ENCODE data around the gene TP53RK. TPM values are rescaled to one million over a fixed set of nuclear protein-coding genes. Genes with fewer than 3 reads are reported as not detected.

Gene TP53RK
- total and polyA plus RNA-seq, 3 donors from 2014 or later, result 20.9 to 25.8 (median 23.4) TPM

GRCh38 chr20:46665602-46666001 is 23.6 kb downstream of the TP53RK start:
- no peak for DNase-seq
- H3K27ac ChIP-seq, result no peak overlapping the region
- no peaks in the 10 kb centered on the region for H3K4me1 ChIP-seq
- H3K4me3 ChIP-seq, result no peak overlapping the region
- intact Hi-C loops (cut with DNase I; ENCODE audit: low total_unique reads), result no loop called here
- no peaks in the 10 kb centered on the region for H3K27me3 ChIP-seq
- WGBS, 2 donors, result 89 to 90% methylated on average over 3 of the region's 3 CpGs
- H3K9me3 ChIP-seq, result no peaks in the 10 kb centered on the region
- TF ChIP-seq, protein P1, sequence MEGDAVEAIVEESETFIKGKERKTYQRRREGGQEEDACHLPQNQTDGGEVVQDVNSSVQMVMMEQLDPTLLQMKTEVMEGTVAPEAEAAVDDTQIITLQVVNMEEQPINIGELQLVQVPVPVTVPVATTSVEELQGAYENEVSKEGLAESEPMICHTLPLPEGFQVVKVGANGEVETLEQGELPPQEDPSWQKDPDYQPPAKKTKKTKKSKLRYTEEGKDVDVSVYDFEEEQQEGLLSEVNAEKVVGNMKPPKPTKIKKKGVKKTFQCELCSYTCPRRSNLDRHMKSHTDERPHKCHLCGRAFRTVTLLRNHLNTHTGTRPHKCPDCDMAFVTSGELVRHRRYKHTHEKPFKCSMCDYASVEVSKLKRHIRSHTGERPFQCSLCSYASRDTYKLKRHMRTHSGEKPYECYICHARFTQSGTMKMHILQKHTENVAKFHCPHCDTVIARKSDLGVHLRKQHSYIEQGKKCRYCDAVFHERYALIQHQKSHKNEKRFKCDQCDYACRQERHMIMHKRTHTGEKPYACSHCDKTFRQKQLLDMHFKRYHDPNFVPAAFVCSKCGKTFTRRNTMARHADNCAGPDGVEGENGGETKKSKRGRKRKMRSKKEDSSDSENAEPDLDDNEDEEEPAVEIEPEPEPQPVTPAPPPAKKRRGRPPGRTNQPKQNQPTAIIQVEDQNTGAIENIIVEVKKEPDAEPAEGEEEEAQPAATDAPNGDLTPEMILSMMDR (IDR thresholded peaks at IDR 0.05), result no peak
- no peak for TF ChIP-seq POLR2A (IDR thresholded peaks at IDR 0.05)
- H3K36me3 ChIP-seq (ENCODE audit: low read depth, missing control alignments), result no peaks in the 10 kb centered on the region

- TF ChIP-seq POLR2A (IDR thresholded peaks at IDR 0.05), result no peak
- TF ChIP-seq, protein P1 (IDR thresholded peaks at IDR 0.05), result no peak
- WGBS, 2 donors, result 96 to 99% methylated on average over 3 of the region's 3 CpGs
- Histone ChIP-seq H3K36me3 (ENCODE audit: low read depth, missing control alignments) (no peaks in the 10 kb centered on the region), H3K27ac (no peak overlapping the region), H3K9me3 (no peaks in the 10 kb centered on the region), H3K27me3 (no peaks in the 10 kb centered on the region), H3K4me3 (no peak overlapping the region), H3K4me1 (no peaks in the 10 kb centered on the region)
- intact Hi-C loops (cut with DNase I; ENCODE audit: low total_unique reads), result no loop called here
- DNase-seq, result no peak
Measured at GRCh38 chr20:46663531-46663930, 25.7 kb downstream of the TP53RK start.

DNA sequence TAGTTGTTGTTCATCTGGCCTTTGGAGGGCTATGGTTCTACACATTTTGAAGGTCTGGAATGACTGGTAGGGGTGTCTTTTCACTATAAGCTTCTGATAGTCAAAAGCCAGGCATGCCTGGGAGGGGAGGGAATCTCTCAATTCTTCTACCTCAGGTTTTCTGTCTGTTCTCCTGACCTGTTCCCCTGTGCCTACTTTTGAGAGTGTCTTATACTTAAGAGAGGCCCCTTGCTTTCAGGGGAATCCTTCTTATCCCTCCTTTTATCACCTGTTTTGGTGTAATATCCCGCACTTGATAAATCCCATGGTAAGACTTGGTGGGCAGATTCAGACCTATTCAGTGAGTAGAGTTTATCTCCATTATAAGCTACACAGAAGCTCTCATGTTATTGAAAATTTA is 27.6 kb downstream of the TP53RK start:
- Histone ChIP-seq H3K27me3 (no peaks in the 10 kb centered on the region), H3K4me1 (no peaks in the 10 kb centered on the region), H3K9me3 (no peaks in the 10 kb centered on the region), H3K4me3 (no peak overlapping the region), H3K27ac (no peak overlapping the region), H3K36me3 (ENCODE audit: low read depth, missing control alignments) (no peaks in the 10 kb centered on the region)
- intact Hi-C loops (cut with DNase I; ENCODE audit: low total_unique reads), result no loop called here
- DNase-seq, result no peak
- whole genome bisulfite sequencing, 2 donors, result 100% methylated on average over 1 of the region's 1 CpG
- TF ChIP-seq, protein P1 (IDR thresholded peaks at IDR 0.05), result no peak
- TF ChIP-seq POLR2A (IDR thresholded peaks at IDR 0.05), result no peak

GRCh38 chr20:46660487-46660886 is 28.8 kb downstream of the TP53RK start:
- WGBS, 2 donors, result 87 to 88% methylated on average over 4 of the region's 4 CpGs

DNA sequence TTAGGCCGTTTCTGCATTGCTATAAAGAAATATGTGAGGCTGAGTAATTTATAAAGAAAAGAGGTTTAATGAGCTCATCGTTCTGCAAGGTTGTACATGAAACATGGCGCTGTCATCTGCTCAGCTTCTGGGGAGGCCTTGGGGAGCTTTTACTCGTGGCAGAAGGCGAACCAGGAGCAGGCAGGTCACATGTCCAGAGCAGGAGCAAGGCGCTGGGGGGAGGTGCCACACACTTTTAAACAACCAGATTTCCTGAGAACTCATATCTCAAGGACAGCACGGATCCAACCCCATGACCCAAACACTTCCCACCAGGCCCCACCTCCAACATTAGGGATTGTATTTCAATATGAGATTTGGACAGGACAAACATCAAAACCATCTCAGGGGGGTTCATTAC is 31.6 kb downstream of the TP53RK start:
- H3K27ac ChIP-seq, result no peak overlapping the region
- no peaks in the 10 kb centered on the region for H3K9me3 ChIP-seq
- no peaks in the 10 kb centered on the region for H3K36me3 ChIP-seq (ENCODE audit: low read depth, missing control alignments)
- DNase-seq, result no peak
- TF ChIP-seq, protein P1 (IDR thresholded peaks at IDR 0.05), result no peak
- TF ChIP-seq POLR2A (IDR thresholded peaks at IDR 0.05), result no peak
- WGBS, 2 donors, result 62 to 75% methylated on average over 7 of the region's 7 CpGs
- intact Hi-C loops (cut with DNase I; ENCODE audit: low total_unique reads), result no loop called here
- no peak overlapping the region for H3K4me3 ChIP-seq
- no peaks in the 10 kb centered on the region for H3K27me3 ChIP-seq
- peaks cover 3% of the 10 kb centered on the region for H3K4me1 ChIP-seq

More at GRCh38 chr20:46660487-46660886, 28.8 kb downstream of the TP53RK start:
- no peak for DNase-seq
- Histone ChIP-seq H3K27ac (no peak overlapping the region), H3K9me3 (no peaks in the 10 kb centered on the region), H3K36me3 (ENCODE audit: low read depth, missing control alignments) (no peaks in the 10 kb centered on the region), H3K27me3 (no peaks in the 10 kb centered on the region), H3K4me1 (no peaks in the 10 kb centered on the region), H3K4me3 (no peak overlapping the region)
- no peak for TF ChIP-seq POLR2A (IDR thresholded peaks at IDR 0.05)
- TF ChIP-seq, protein P1 (IDR thresholded peaks at IDR 0.05), result no peak
- intact Hi-C loops (cut with DNase I; ENCODE audit: low total_unique reads), result no loop called here

Data from testis (tissue), 3 donors.